ENCODE results near the gene GADL1. TPM values are rescaled to one million over a fixed set of nuclear protein-coding genes. Genes with fewer than 3 reads are reported as not detected.

Gene GADL1
- total and polyA plus RNA-seq, 2 experiments from 2014 or later, result 0.13 TPM; not detected in 1

- H2AFZ ChIP-seq, result no peak overlapping the region
- H3K36me3 ChIP-seq (replicated peaks; ENCODE audit: insufficient read depth, low read depth), result no peaks in the 10 kb centered on the region
- peak overlapping the region; percentile 0 for H3K4me2 ChIP-seq
- DNase-seq (ENCODE audit: low spot score), result no peak
- TF ChIP-seq CTCF (IDR thresholded peaks at IDR 0.05; ENCODE audit: poor library complexity), result no peak
- TF ChIP-seq EZH2 (IDR thresholded peaks at IDR 0.05; ENCODE audit: borderline replicate concordance), result no peak
- TF ChIP-seq EZH2phosphoT487 (IDR thresholded peaks at IDR 0.05; ENCODE audit: low read depth, severe bottlenecking, unreplicated experiment), result no peak
- no peak overlapping the region for H3K27ac ChIP-seq
- H4K20me1 ChIP-seq (ENCODE audit: insufficient read depth, poor library complexity, severe bottlenecking), result no peaks in the 10 kb centered on the region
- H3K9me2 ChIP-seq (replicated peaks; ENCODE audit: insufficient read depth), result no peaks in the 10 kb centered on the region
- H3K4me3 ChIP-seq, result no peak overlapping the region
- no peaks in the 10 kb centered on the region for H3K4me1 ChIP-seq (ENCODE audit: insufficient read depth)
- 51% methylated on average over 2 of the region's 2 CpGs for WGBS (ENCODE audit: low lambda C conversion rate, missing lambda C conversion rate)
- H3K9me3 ChIP-seq (ENCODE audit: low read depth), result no peaks in the 10 kb centered on the region
- no peaks in the 10 kb centered on the region for H3K27me3 ChIP-seq
- no peaks in the 10 kb centered on the region for H3K79me2 ChIP-seq
These were observed 160.8 kb downstream of the GADL1 start for GRCh38 chr3:30733696-30734095.

DNA sequence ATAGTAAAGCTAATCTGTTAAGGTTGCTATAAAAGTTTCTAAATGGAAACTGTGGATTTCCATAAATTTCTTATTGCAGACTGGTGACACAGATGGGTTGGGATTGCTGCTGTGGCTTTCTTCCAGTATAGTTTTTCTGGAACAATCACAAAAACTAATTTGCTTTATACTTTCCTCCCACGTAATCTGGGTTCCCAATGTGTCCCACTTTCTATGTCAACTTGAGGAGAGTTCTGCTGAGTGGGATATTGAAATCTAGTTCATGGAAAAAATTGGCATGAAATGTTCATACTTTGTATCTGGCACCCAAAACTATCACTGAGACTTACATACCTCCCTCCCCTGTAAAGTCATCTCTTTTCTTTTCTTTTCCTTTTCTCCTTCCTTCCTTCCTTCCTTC lies 161.3 kb downstream of the GADL1 start:
- Histone ChIP-seq H3K79me2 (no peaks in the 10 kb centered on the region), H3K9me3 (ENCODE audit: low read depth) (no peaks in the 10 kb centered on the region), H3K36me3 (replicated peaks; ENCODE audit: insufficient read depth, low read depth) (no peaks in the 10 kb centered on the region), H4K20me1 (ENCODE audit: insufficient read depth, poor library complexity, severe bottlenecking) (no peaks in the 10 kb centered on the region), H3K27me3 (no peaks in the 10 kb centered on the region), H3K4me1 (ENCODE audit: insufficient read depth) (no peaks in the 10 kb centered on the region), H3K9me2 (replicated peaks; ENCODE audit: insufficient read depth) (no peaks in the 10 kb centered on the region), H3K27ac (no peak overlapping the region), H3K4me3 (no peak overlapping the region), H2AFZ (no peak overlapping the region), H3K4me2 (no peak overlapping the region)
- TF ChIP-seq CTCF (IDR thresholded peaks at IDR 0.05; ENCODE audit: poor library complexity), result no peak
- TF ChIP-seq EZH2 (IDR thresholded peaks at IDR 0.05; ENCODE audit: borderline replicate concordance), result no peak
- TF ChIP-seq EZH2phosphoT487 (IDR thresholded peaks at IDR 0.05; ENCODE audit: low read depth, severe bottlenecking, unreplicated experiment), result no peak
- DNase-seq (ENCODE audit: low spot score), result no peak
- WGBS (ENCODE audit: low lambda C conversion rate, missing lambda C conversion rate), result 41% methylated on average over 1 of the region's 1 CpG

DNA sequence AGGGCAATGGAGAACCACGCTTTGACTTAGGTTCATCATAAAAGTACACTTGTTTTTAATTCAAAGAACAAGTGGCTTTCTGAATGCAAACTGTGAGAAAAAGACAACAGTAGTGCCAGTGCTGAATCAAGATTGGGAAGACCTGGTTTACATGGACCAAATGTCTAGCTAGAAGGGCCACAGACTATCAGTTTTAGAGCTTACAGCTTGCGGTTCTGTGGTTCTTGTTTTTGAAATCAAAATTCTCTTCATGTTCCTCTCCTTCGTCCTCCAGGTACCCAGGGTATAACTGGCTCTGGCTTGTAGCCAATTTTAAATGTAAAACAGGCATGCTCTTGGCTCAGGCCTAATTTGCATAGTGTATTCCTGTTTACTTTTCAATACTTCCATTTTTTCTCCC lies 163.5 kb downstream of the GADL1 start:
- H3K27ac ChIP-seq, result no peak overlapping the region
- no peaks in the 10 kb centered on the region for H3K9me3 ChIP-seq (ENCODE audit: low read depth)
- H2AFZ ChIP-seq, result no peak overlapping the region
- H3K79me2 ChIP-seq, result no peaks in the 10 kb centered on the region
- H3K4me1 ChIP-seq (ENCODE audit: insufficient read depth), result no peaks in the 10 kb centered on the region
- H3K4me2 ChIP-seq, result no peak overlapping the region
- no peaks in the 10 kb centered on the region for H3K9me2 ChIP-seq (replicated peaks; ENCODE audit: insufficient read depth)
- 73% methylated on average over 3 of the region's 3 CpGs for WGBS (ENCODE audit: low lambda C conversion rate, missing lambda C conversion rate)
- H3K4me3 ChIP-seq, result no peak overlapping the region
- H4K20me1 ChIP-seq (ENCODE audit: insufficient read depth, poor library complexity, severe bottlenecking), result no peaks in the 10 kb centered on the region
- TF ChIP-seq EZH2 (IDR thresholded peaks at IDR 0.05; ENCODE audit: borderline replicate concordance) (no peak), CTCF (IDR thresholded peaks at IDR 0.05; ENCODE audit: poor library complexity) (no peak), EZH2phosphoT487 (IDR thresholded peaks at IDR 0.05; ENCODE audit: low read depth, severe bottlenecking, unreplicated experiment) (no peak)
- H3K36me3 ChIP-seq (replicated peaks; ENCODE audit: insufficient read depth, low read depth), result no peaks in the 10 kb centered on the region
- DNase-seq (ENCODE audit: low spot score), result no peak
- no peaks in the 10 kb centered on the region for H3K27me3 ChIP-seq

GRCh38 chr3:30729936-30730335 lies 164.5 kb downstream of the GADL1 start:
- Histone ChIP-seq H3K9me3 (ENCODE audit: low read depth) (no peaks in the 10 kb centered on the region), H3K27me3 (no peaks in the 10 kb centered on the region), H3K79me2 (no peaks in the 10 kb centered on the region), H3K4me3 (no peak overlapping the region), H3K36me3 (replicated peaks; ENCODE audit: insufficient read depth, low read depth) (no peaks in the 10 kb centered on the region), H3K4me1 (ENCODE audit: insufficient read depth) (no peaks in the 10 kb centered on the region), H3K27ac (no peak overlapping the region), H3K4me2 (no peak overlapping the region), H2AFZ (no peak overlapping the region), H4K20me1 (ENCODE audit: insufficient read depth, poor library complexity, severe bottlenecking) (no peaks in the 10 kb centered on the region), H3K9me2 (replicated peaks; ENCODE audit: insufficient read depth) (no peaks in the 10 kb centered on the region)
- TF ChIP-seq EZH2phosphoT487 (IDR thresholded peaks at IDR 0.05; ENCODE audit: low read depth, severe bottlenecking, unreplicated experiment) (no peak), CTCF (IDR thresholded peaks at IDR 0.05; ENCODE audit: poor library complexity) (no peak), EZH2 (IDR thresholded peaks at IDR 0.05; ENCODE audit: borderline replicate concordance) (no peak)
- no peak for DNase-seq (ENCODE audit: low spot score)

All from hepatocyte (in vitro differentiated cells).